IPS-11a (cell line): ENCODE data around the gene MTMR10.
A peak's percentile ranks its signal among the peaks of the same experiment; 100 is the strongest.

Experiments
- H3K4me3 ChIP-seq: one replicate; pipeline ENCODE4 v1.5.1; 2013; ENCODE audit warnings: low read depth, low read length, control low read depth

The MTMR10 gene

GRCh38 chr15:31013863-31014607 lies 22.6 kb upstream of the MTMR10 start:
- no peak overlapping the region for H3K4me3 ChIP-seq

DNA sequence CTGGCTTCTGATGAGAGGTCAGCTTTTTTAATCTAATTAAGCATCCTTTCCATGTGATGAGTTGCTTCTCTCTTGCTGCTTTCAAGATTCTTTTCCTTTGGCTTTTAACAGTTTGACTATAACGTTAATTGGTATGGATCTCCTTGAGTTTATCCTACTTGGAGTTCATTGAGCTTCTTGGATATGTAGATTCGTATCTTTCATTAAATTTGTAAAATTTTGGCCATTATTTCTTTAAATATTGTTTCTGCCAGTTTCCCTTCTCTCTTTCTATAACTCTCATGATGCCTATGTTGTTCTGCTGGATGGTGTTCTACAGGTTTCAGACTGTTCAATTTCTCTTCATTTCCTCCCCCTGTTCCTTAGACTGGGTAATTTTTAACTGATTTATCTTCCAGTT lies 21.0 kb upstream of the MTMR10 start:
- no peak overlapping the region for H3K4me3 ChIP-seq

- H3K4me3 ChIP-seq, result no peak overlapping the region
Measured at GRCh38 chr15:31010036-31010435, 18.6 kb upstream of the MTMR10 start.

DNA sequence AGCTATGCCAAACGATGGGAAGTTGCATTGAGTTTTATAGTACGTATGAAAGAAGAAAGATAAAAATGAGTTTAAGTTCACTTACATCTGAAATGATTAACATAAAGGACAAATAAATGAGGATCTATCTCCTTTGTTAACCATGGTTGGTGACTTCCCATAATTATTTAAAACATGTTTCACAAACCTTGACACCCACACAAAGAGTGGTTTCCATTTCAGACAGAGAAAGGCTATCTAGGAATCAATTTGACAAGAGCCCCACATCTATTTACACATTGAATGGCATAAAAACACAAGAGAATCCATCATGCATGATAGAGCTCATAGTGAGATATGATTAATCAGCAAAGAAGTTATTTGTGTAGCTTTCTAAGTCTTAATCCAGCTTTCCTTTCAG lies 14.2 kb upstream of the MTMR10 start:
- no peak overlapping the region for H3K4me3 ChIP-seq

- H3K4me3 ChIP-seq, result no peak overlapping the region
Measured at GRCh38 chr15:31004220-31004733, 12.8 kb upstream of the MTMR10 start.

- no peak overlapping the region for H3K4me3 ChIP-seq
Measured at GRCh38 chr15:31001702-31002101, 10.3 kb upstream of the MTMR10 start.

GRCh38 chr15:30999729-31000128 lies 8.3 kb upstream of the MTMR10 start:
- H3K4me3 ChIP-seq, result no peak overlapping the region

GRCh38 chr15:30997270-30997669 lies 5.8 kb upstream of the MTMR10 start:
- no peak overlapping the region for H3K4me3 ChIP-seq

- H3K4me3 ChIP-seq, result peak overlapping the region; percentile 68
Measured at GRCh38 chr15:30992249-30992864, 929 bp upstream of the MTMR10 start.

DNA sequence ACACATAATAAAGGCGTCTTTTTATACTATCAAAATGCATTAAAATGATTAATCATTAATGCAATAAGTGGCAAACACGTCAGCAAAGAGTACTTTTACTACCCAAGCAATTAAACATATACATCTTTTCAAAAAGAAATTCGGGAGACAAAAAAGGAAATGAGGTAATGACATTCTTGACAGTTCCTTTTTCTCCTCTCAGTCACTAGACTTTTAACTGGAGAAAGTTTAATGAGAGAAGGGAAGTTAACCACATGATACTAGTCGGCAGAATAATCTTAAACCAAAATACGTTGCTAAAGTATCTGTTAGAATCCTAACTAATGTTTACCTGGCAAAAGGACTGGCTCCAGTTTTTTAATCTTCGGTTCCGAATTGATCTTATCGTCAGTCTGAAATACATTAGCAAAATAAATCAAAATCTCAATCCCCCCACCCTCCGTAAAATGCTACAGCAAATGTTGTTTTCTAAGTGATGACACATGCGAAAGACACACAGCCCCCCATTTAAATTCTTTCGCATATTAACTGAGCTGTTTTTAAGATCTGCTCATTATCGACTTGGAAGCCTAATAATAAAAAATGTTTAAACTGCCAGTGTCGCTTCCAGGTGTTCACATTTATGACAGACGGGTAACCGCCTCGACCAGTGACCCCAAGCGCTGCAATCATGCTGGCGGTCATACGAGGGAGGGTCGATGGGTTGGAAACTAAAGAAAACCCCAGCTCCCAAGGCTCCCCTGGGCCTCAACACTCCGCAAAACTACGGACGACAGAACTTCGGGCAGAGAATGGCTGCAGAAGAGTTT lies 778 bp downstream of the MTMR10 start:
- peak overlapping the region; percentile 68 for H3K4me3 ChIP-seq

GRCh38 chr15:30990036-30990435 lies 1.4 kb downstream of the MTMR10 start:
- H3K4me3 ChIP-seq, result no peak overlapping the region

DNA sequence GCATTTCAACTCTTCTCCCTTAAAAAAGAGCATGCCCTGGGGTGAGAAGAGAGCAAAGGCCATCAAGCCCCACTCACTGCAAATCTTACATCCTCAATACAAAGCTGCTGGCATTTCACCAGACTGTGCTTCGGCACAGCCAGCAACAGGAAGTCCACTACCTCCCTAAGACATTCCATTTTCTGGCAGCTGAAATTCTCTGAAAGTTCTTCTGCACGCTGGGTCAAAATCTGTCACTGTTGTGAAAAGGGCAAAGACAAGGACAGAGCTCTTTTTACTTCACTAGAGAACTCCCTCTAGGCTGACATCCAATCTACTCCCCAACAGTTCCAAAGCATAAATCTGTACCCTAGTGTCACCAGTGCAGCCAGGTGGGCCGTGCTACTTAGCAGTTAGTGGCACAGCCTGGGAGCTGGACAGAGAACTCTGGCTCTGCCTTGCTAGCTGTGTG lies 6.3 kb downstream of the MTMR10 start:
- H3K4me3 ChIP-seq, result no peak overlapping the region

DNA sequence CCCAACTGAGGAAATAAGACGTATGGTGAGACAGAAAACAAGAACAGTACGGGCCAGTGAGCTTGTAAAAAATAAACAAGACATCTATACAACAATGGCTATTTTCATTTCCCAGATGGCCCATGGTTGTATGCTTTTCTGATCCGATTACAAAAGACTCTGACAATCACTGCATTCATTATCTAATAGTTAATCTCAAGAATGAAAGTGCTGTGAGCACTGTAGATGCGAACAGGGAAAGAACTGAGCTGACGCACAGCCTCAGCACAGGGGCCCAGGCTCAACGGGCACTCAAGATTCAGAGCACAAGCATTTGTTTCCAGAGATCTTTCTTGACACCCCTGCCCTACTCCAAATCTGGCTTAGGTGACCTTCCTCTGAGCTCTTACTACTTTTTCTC lies 6.9 kb downstream of the MTMR10 start:
- no peak overlapping the region for H3K4me3 ChIP-seq

DNA sequence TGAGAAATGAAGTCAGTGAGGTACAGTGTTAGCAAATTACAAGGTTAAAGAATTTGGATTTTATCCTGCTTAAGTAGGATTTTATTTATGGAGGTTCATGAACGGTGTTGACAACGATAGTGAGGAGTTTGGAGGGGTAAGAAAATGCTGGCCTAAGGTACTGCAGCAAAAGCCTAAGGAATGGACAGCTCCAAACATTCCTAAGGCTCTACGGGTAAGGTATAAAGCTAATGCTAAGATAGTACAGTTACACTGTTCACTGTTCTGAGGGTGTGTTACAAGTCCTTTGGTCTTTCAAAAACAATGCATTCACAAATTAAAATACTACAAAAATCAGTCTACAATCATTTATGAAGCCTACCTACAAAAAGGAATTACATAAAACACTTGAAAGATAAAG lies 7.3 kb downstream of the MTMR10 start:
- H3K4me3 ChIP-seq, result no peak overlapping the region

- H3K4me3 ChIP-seq, result no peak overlapping the region
Measured at GRCh38 chr15:30979457-30979856, 12.0 kb downstream of the MTMR10 start.

GRCh38 chr15:30978328-30978727 lies 13.1 kb downstream of the MTMR10 start:
- H3K4me3 ChIP-seq, result no peak overlapping the region

GRCh38 chr15:30974112-30974511 lies 17.3 kb downstream of the MTMR10 start:
- H3K4me3 ChIP-seq, result no peak overlapping the region

DNA sequence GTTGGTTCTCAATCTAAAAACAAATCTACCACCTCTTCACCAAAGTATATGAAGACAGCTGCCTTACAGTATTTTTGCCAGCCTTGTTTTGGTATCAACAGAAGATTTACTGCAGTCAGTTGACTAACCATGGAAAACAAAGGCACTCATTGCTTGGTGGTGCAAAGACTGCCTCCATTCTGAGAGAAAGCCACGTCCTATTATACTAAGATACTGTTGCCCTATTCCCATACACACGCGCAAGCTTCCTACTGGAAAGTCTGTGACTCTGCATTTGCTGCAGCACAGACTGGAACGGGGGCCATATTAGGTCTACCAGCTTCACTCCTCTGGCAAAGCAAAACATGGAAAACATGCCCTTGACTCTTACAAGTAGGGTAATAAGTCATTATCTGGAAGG lies 18.0 kb downstream of the MTMR10 start:
- H3K4me3 ChIP-seq, result no peak overlapping the region

DNA sequence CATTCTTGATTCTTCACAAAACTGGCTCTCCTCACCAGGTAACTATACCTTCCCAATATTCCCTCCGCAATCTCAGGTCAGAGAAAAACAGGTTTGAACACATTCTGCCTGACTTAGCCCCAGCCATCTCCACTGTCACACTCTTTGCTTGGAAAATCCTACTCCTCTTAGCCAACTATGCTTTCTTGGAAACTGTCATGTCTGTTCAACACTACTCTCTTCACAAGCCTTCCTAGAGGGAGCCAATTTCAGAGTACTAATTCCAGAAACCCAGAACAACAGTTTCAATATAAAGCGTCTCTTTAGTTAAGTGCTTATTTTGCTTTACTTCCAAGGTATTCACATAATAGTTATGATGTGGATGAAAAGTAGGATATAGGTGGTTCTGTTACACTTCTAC lies 21.7 kb downstream of the MTMR10 start:
- H3K4me3 ChIP-seq, result no peak overlapping the region

GRCh38 chr15:30963681-30964080 lies 27.7 kb downstream of the MTMR10 start:
- no peak overlapping the region for H3K4me3 ChIP-seq

DNA sequence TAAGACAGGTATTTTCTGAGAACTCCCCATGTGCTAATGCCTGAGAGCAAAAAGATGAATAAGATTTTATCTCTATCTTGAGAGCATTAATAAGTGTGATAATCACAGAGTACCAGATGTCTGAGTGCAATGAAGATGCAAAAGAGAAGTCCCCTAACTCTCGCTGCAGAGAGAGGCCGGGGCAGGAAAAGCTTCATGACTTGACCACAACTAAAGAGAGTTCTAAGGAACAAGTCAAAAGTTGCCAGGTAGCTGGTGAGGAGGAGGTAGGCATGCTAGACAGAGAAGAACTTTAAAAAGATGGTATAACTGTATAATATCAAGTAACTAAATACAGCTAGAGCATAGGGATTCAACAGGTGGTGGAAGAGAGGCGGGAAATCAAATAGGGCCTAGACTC lies 28.8 kb downstream of the MTMR10 start:
- no peak overlapping the region for H3K4me3 ChIP-seq

GRCh38 chr15:30962079-30962478 lies 29.3 kb downstream of the MTMR10 start:
- no peak overlapping the region for H3K4me3 ChIP-seq
